Glutamatergic neuron (in vitro differentiated cells): ENCODE data around the gene REG4. TPM values are rescaled to one million over a fixed set of nuclear protein-coding genes. Genes with fewer than 3 reads are reported as not detected.
"Not testable (repeated sequence)": the region's sequence is repeated elsewhere in the genome, so short reads cannot be mapped to it uniquely, and the experiment has no call there.

Experiments used
- DNase-seq: peaks from one replicate; pipeline ENCODE4 v3.0.0; 2022
- H3K27ac Mint-ChIP-seq: one replicate; pipeline ENCODE4 v1.8.0; 2020; ENCODE audit warnings: mild to moderate bottlenecking, mixed read lengths, inconsistent platforms; ENCODE audit not compliant: unreplicated experiment
- H3K27me3 Mint-ChIP-seq: one replicate; pipeline ENCODE4 v1.8.0; 2020; ENCODE audit warnings: mild to moderate bottlenecking, moderate library complexity, mixed read lengths, inconsistent platforms; ENCODE audit not compliant: unreplicated experiment
- H3K36me3 Mint-ChIP-seq: one replicate; pipeline ENCODE4 v1.8.0; 2020; ENCODE audit warnings: mild to moderate bottlenecking, mixed read lengths, inconsistent platforms; ENCODE audit not compliant: unreplicated experiment
- H3K4me1 Mint-ChIP-seq: one replicate; pipeline ENCODE4 v1.8.0; 2020; ENCODE audit warnings: mild to moderate bottlenecking, low read depth, mixed read lengths, inconsistent platforms; ENCODE audit not compliant: unreplicated experiment
- H3K4me3 Mint-ChIP-seq: one replicate; pipeline ENCODE4 v1.8.0; 2020; ENCODE audit warnings: mild to moderate bottlenecking, mixed read lengths, inconsistent platforms; ENCODE audit not compliant: unreplicated experiment
- H3K9me3 Mint-ChIP-seq: one replicate; pipeline ENCODE4 v1.8.0; 2020; ENCODE audit warnings: mild to moderate bottlenecking, moderate library complexity, mixed read lengths, inconsistent platforms; ENCODE audit not compliant: unreplicated experiment
- CTCF ChIP-seq: fragments of 200-600 bp; sonication (generic); IDR thresholded peaks from one replicate; pipeline ENCODE4 v1.5.0; 2021; ENCODE audit not compliant: partially characterized antibody, unreplicated experiment
- long read RNA-seq: library from polyadenylated mRNA; unstranded; transcript quantifications from one replicate; pipeline ENCODE4 v2.0.0, GENCODE V29; 2020; ENCODE audit not compliant: unreplicated experiment
- total RNA-seq: library from RNA; stranded (reverse); fragmentation: NEBNext Ultra II Directional; extraction: Animal tissue kit (Norgen Biotek cat#: 25700); gene quantifications from one replicate; pipeline ENCODE4 v1.2.1, GENCODE V29; 2021; ENCODE audit not compliant: unreplicated experiment

The REG4 gene
- total RNA-seq: not detected
- long read RNA-seq: 0 reads

DNA sequence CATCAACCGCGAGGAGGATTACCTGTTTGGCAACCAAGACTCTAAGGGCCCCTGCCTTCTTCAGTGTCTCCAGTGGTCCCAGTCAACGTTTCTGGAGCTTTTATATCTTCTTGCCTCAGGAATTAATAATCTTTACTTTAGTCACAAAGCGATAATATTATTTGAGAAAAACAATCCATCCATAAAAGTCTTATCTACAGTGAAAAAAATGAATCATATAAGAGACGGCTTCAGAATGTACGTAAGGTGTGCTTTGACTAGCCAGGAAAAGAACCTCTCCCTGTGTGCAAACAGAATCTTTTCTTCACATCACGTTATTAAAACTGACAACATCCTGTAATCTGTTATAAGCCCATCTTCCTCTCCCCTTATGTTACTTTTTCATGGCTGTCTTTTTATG is at the start of gene REG4:
Gene REG4 (minus strand): TSS at position 74 of the 400 bp plus-strand sequence. CDS start 2,691 bp downstream, outside the sequence.
- no peaks in the 10 kb centered on the region for H3K9me3 Mint-ChIP-seq
- no peak for DNase-seq
- no peak within 1 kb of the TSS for H3K27ac Mint-ChIP-seq
- H3K4me1 Mint-ChIP-seq: no peaks in the 10 kb centered on the region
- no peak for TF ChIP-seq CTCF
- H3K36me3 Mint-ChIP-seq: no peaks in the 10 kb centered on the region
- H3K27me3 Mint-ChIP-seq: no peaks in the 10 kb centered on the region
- no peak within 1 kb of the TSS for H3K4me3 Mint-ChIP-seq

DNA sequence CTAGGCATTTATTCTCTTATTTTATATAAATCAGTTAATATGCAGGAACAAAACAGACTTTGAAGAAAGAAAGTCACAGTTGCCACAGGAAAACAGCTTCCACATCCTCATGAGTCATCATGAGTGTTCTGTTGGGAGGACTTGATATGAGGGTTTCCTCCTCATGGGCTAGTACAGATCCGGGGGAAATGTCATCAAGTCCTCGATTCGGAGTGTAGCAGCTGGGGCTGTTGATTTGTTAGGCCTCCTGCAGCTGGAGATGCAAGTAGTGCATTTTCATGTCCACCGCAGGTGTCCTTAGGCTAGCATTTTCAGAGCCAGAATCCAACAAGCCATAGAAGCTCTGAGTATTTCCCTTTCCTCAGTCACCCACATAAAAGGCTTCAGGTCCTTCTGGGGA is 48.4 kb upstream of the REG4 start:
- no peaks in the 10 kb centered on the region for H3K27me3 Mint-ChIP-seq
- H3K4me3 Mint-ChIP-seq: no peak overlapping the region
- H3K36me3 Mint-ChIP-seq: no peaks in the 10 kb centered on the region
- H3K4me1 Mint-ChIP-seq: peaks cover 6% of the 10 kb centered on the region
- no peak for DNase-seq
- TF ChIP-seq CTCF: no peak
- no peak overlapping the region for H3K27ac Mint-ChIP-seq
- H3K9me3 Mint-ChIP-seq: no peaks in the 10 kb centered on the region

DNA sequence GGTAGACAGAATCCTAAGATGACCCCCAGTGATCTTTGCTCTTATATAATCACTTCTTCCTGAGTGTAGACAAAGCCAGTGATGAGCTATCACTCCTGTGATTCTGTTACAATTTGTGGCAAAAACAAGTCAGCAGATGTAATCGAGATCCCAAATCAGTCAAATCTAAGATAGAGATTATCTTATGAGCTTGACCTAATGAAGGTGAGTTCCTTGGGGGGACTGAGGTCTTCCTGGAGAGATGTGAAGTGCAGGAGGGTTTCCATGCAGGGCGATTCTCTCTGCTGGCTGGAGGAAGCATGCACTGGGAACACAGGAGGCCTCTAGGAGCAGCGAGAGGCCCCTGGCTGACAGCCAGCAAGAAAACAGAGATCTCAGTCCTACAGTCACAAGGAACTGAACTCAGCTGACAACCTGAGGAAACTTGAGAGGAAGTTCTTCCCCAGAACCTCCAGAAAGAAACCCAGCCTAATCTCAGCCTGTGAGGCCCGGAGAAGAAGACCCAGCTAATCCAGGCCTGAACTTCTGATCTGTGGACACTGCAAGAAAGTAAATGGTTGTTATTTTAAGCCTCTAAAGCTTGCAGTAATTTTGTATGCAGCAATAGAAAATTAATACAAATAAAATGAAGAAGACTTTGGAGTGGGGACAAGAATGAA is 47.4 kb upstream of the REG4 start:
- H3K4me1 Mint-ChIP-seq, H3K4me3 Mint-ChIP-seq, H3K36me3 Mint-ChIP-seq, H3K27ac Mint-ChIP-seq, H3K27me3 Mint-ChIP-seq, DNase-seq, H3K9me3 Mint-ChIP-seq: not testable (repeated sequence)

GRCh38 chr1:119858126-119858525 is 46.9 kb upstream of the REG4 start:
- H3K27me3 Mint-ChIP-seq: no peaks in the 10 kb centered on the region
- H3K9me3 Mint-ChIP-seq: no peaks in the 10 kb centered on the region
- peaks cover 6% of the 10 kb centered on the region for H3K4me1 Mint-ChIP-seq
- no peak for TF ChIP-seq CTCF
- no peaks in the 10 kb centered on the region for H3K36me3 Mint-ChIP-seq
- H3K27ac Mint-ChIP-seq: no peak overlapping the region
- no peak for DNase-seq
- H3K4me3 Mint-ChIP-seq: no peak overlapping the region

DNA sequence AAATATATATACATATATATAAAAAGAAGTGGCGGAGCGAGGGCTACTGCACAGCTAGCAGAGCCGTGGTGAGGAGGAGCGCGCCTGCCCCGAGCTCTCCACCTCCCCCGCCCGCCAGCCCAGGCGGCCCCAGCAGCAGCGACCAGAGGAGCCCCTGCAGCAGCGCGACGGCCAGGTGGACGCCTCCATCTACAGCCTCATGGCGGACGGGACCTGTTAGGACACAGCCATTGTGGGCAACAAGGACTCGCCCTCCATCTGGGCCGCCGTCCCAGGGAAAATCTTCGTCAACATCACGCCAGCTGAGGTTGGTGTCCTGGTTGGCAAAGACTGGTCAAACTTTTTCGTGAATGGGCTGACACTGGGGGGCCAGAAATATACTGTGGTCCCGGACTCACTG is 41.9 kb upstream of the REG4 start:
- no peak for TF ChIP-seq CTCF
- H3K27me3 Mint-ChIP-seq: no peaks in the 10 kb centered on the region
- H3K9me3 Mint-ChIP-seq: no peaks in the 10 kb centered on the region
- no peak overlapping the region for H3K4me3 Mint-ChIP-seq
- H3K36me3 Mint-ChIP-seq: no peaks in the 10 kb centered on the region
- H3K4me1 Mint-ChIP-seq: peaks cover 3% of the 10 kb centered on the region
- H3K27ac Mint-ChIP-seq: no peak overlapping the region
- no peak for DNase-seq
